Panc1 (cell line): Measurements from ENCODE around the gene TTF1. TPM values are rescaled to one million over a fixed set of nuclear protein-coding genes. Genes with fewer than 3 reads are reported as not detected.

Experiments used
- ATAC-seq: fragments of 200-7000 bp; cut with Tn5 transposase; 2 replicates; pipeline ENCODE4 v1.9.1; 2020; ENCODE audit warnings: mild to moderate bottlenecking, moderate library complexity
- BruUV-seq: library from RNA; stranded (reverse); fragments of 400-500 nt; replicated peaks from 2 replicates; lab custom pipeline; 2021; lab: Mats Ljungman, UMichigan
- CTCF ChIA-PET: fragments of 300-600 bp; sonication (Branson Sonifier 250); formaldehyde crosslinking; loops from one replicate; lab custom pipeline; 2022; ENCODE audit warnings: antibody characterized with exemption; lab: Charles Lee
- POLR2A ChIA-PET: fragments of 300-600 bp; sonication (Branson Sonifier 250); formaldehyde crosslinking; loops from one replicate; lab custom pipeline; 2022; ENCODE audit warnings: antibody characterized with exemption; lab: Charles Lee
- DNase-seq: peaks from one replicate; pipeline ENCODE4 v3.0.0-alpha.2; 2010; ENCODE audit warnings: low read depth, low spot score
- H3K27ac ChIP-seq: 2 replicates; pipeline ENCODE4 v1.5.1; 2011; ENCODE audit warnings: mild to moderate bottlenecking, low read length, inconsistent platforms
- H3K27me3 ChIP-seq: fragments of 200-500 bp; sonication (Bioruptor generic); 2 replicates; pipeline ENCODE4 v1.6.0; 2014; ENCODE audit warnings: low read length, inconsistent platforms; ENCODE audit not compliant: control insufficient read depth, insufficient read depth
- H3K36me3 ChIP-seq: fragments of 200-500 bp; sonication (Bioruptor generic); 2 replicates; pipeline ENCODE4 v1.5.1; 2014; ENCODE audit warnings: inconsistent platforms, mild to moderate bottlenecking, low read length, moderate library complexity; ENCODE audit not compliant: control insufficient read depth, insufficient read depth
- H3K4me1 ChIP-seq: 2 replicates; pipeline ENCODE4 v1.5.1; 2011; ENCODE audit warnings: inconsistent platforms, mild to moderate bottlenecking, low read length, moderate library complexity; ENCODE audit not compliant: control insufficient read depth, insufficient read depth
- H3K4me3 ChIP-seq, 2 experiments: 2 replicates each; pipeline ENCODE4 v1.5.1; 2011 to 2012; ENCODE audit warnings: low read depth in 2 of 2, low read length in 2 of 2, mild to moderate bottlenecking in 2 of 2, inconsistent platforms in 1 of 2, moderate library complexity in 1 of 2
- H3K9me3 ChIP-seq: fragments of 200-500 bp; sonication (Bioruptor generic); 2 replicates; pipeline ENCODE4 v1.5.1; 2014; ENCODE audit warnings: low read depth, mild to moderate bottlenecking, inconsistent platforms, low read length, moderate library complexity; ENCODE audit not compliant: control insufficient read depth, insufficient read depth
- POLR2AphosphoS5 ChIP-seq: IDR thresholded peaks from 2 replicates; pipeline ENCODE4 v1.6.1; 2012; ENCODE audit warnings: mild to moderate bottlenecking, low read depth, low read length, moderate library complexity
- SIN3A ChIP-seq: IDR thresholded peaks from 2 replicates; pipeline ENCODE4 v1.6.1; 2012; ENCODE audit warnings: low read depth, mild to moderate bottlenecking, low read length, moderate library complexity, borderline replicate concordance; ENCODE audit not compliant: insufficient read depth
- TCF7L2 ChIP-seq: IDR thresholded peaks from 2 replicates; pipeline ENCODE4 v1.6.1; 2011; ENCODE audit warnings: mild to moderate bottlenecking, low read depth, low read length, inconsistent platforms
- in situ Hi-C: cut with HindIII; loops from 2 replicates; pipeline ENCODE4 v1.10.0; 2016; ENCODE audit warnings: low sequenced_read_pairs, low pct_unique_long_range_greater_than_20kb
- intact Hi-C: fragments of 100-400 bp; cut with micrococcal nuclease; formaldehyde crosslinking; loops from one replicate; pipeline ENCODE4 v1.10.0; 2022; ENCODE audit not compliant: unreplicated experiment
- total RNA-seq: library from RNA; stranded (reverse); gene quantifications from one replicate; pipeline ENCODE4 v1.2.1, GENCODE V29; 2021; ENCODE audit not compliant: unreplicated experiment
- TF ChIP-seq, protein P1 (sequence below), 2 experiments: IDR thresholded peaks; 2 replicates each; pipeline ENCODE4 v1.6.1; 2011 to 2012; ENCODE audit warnings: low read depth in 2 of 2, control low read depth in 1 of 2, low read length in 1 of 2, mild to moderate bottlenecking in 1 of 2, moderate library complexity in 1 of 2; ENCODE audit not compliant: insufficient read depth in 1 of 2
- TF ChIP-seq, protein P2 (sequence below): fragments of 450-650 bp; IDR thresholded peaks from 2 replicates; pipeline ENCODE4 v1.5.1; 2017; ENCODE audit warnings: mild to moderate bottlenecking

The TTF1 gene
- total RNA-seq, 1 experiment from 2014 or later: 8.4 TPM

GRCh38 chr9:132441404-132441803 lies 34.8 kb upstream of the TTF1 start:
- ATAC-seq: no peak
- no peak overlapping the region for H3K4me3 ChIP-seq
- no peaks in the 10 kb centered on the region for H3K27me3 ChIP-seq
- no peak overlapping the region for H3K27ac ChIP-seq
- in situ Hi-C loops (no loop called here), intact Hi-C loops (no loop called here)
- no peaks in the 10 kb centered on the region for H3K4me1 ChIP-seq
- ChIA-PET CTCF (no interaction called here), POLR2A (no interaction called here)
- no peak for DNase-seq
- BruUV-seq: no TSS peak
- no peaks in the 10 kb centered on the region for H3K36me3 ChIP-seq
- no peak for TF ChIP-seq POLR2AphosphoS5
- no peak for TF ChIP-seq SIN3A
- no peak for TF ChIP-seq TCF7L2
- TF ChIP-seq, protein P1, sequence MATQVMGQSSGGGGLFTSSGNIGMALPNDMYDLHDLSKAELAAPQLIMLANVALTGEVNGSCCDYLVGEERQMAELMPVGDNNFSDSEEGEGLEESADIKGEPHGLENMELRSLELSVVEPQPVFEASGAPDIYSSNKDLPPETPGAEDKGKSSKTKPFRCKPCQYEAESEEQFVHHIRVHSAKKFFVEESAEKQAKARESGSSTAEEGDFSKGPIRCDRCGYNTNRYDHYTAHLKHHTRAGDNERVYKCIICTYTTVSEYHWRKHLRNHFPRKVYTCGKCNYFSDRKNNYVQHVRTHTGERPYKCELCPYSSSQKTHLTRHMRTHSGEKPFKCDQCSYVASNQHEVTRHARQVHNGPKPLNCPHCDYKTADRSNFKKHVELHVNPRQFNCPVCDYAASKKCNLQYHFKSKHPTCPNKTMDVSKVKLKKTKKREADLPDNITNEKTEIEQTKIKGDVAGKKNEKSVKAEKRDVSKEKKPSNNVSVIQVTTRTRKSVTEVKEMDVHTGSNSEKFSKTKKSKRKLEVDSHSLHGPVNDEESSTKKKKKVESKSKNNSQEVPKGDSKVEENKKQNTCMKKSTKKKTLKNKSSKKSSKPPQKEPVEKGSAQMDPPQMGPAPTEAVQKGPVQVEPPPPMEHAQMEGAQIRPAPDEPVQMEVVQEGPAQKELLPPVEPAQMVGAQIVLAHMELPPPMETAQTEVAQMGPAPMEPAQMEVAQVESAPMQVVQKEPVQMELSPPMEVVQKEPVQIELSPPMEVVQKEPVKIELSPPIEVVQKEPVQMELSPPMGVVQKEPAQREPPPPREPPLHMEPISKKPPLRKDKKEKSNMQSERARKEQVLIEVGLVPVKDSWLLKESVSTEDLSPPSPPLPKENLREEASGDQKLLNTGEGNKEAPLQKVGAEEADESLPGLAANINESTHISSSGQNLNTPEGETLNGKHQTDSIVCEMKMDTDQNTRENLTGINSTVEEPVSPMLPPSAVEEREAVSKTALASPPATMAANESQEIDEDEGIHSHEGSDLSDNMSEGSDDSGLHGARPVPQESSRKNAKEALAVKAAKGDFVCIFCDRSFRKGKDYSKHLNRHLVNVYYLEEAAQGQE (IDR thresholded peaks at IDR 0.05; ENCODE audit: insufficient read depth in 1 of 2, low read depth in 2 of 2, low read length in 1 of 2): no peak
- TF ChIP-seq, protein P2, sequence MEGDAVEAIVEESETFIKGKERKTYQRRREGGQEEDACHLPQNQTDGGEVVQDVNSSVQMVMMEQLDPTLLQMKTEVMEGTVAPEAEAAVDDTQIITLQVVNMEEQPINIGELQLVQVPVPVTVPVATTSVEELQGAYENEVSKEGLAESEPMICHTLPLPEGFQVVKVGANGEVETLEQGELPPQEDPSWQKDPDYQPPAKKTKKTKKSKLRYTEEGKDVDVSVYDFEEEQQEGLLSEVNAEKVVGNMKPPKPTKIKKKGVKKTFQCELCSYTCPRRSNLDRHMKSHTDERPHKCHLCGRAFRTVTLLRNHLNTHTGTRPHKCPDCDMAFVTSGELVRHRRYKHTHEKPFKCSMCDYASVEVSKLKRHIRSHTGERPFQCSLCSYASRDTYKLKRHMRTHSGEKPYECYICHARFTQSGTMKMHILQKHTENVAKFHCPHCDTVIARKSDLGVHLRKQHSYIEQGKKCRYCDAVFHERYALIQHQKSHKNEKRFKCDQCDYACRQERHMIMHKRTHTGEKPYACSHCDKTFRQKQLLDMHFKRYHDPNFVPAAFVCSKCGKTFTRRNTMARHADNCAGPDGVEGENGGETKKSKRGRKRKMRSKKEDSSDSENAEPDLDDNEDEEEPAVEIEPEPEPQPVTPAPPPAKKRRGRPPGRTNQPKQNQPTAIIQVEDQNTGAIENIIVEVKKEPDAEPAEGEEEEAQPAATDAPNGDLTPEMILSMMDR: no peak
- H3K9me3 ChIP-seq: no peaks in the 10 kb centered on the region

GRCh38 chr9:132440735-132441134 lies 34.1 kb upstream of the TTF1 start:
- ChIA-PET POLR2A (no interaction called here), CTCF (no interaction called here)
- Histone ChIP-seq H3K9me3 (no peaks in the 10 kb centered on the region), H3K4me3 (no peak overlapping the region), H3K4me1 (no peaks in the 10 kb centered on the region), H3K27me3 (no peaks in the 10 kb centered on the region), H3K36me3 (no peaks in the 10 kb centered on the region), H3K27ac (no peak overlapping the region)
- in situ Hi-C loops (no loop called here), intact Hi-C loops (no loop called here)
- TF ChIP-seq SIN3A (no peak), TCF7L2 (no peak), POLR2AphosphoS5 (no peak)
- TF ChIP-seq, protein P1 (IDR thresholded peaks at IDR 0.05; ENCODE audit: insufficient read depth in 1 of 2, low read depth in 2 of 2, low read length in 1 of 2): no peak
- TF ChIP-seq, protein P2: no peak
- ATAC-seq (no peak), DNase-seq (no peak)
- BruUV-seq: no TSS peak
